ENCODE data around the gene ASCC3. TPM values are rescaled to one million over a fixed set of nuclear protein-coding genes. Genes with fewer than 3 reads are reported as not detected.
"Not testable (repeated sequence)": the region's sequence is repeated elsewhere in the genome, so short reads cannot be mapped to it uniquely, and the experiment has no call there.

The ASCC3 gene
- total RNA-seq, 4 donors from 2014 or later: 20.3 to 26.2 (median 22.4) TPM

GRCh38 chr6:100664274-100665040 is 216.7 kb downstream of the ASCC3 start:
- Histone ChIP-seq H3K9me3 (no peaks in the 10 kb centered on the region), H3K36me3 (no peaks in the 10 kb centered on the region), H3K27ac (replicated peaks in 1 of 4) (no peak overlapping the region), H3K27me3 (no peaks in the 10 kb centered on the region), H3K4me3 (no peak overlapping the region), H3K4me1 (peaks cover 0 to 5% (median 0%) of the 10 kb centered on the region in 4 donors)
- DNase-seq (ENCODE audit: extremely low spot score): no peak
- intact Hi-C loops (cut with DNase I): loop anchor here (5.0 kb wide), 1 partner anchor 547 kb away; no protein-coding TSS in a partner anchor
- TF ChIP-seq CTCF (IDR thresholded peaks at IDR 0.05): peak; percentile 58 to 72 (median 68)
- no peak for TF ChIP-seq POLR2A (IDR thresholded peaks at IDR 0.05; ENCODE audit: low read depth)

- WGBS: 86% methylated on average over 5 of the region's 5 CpGs
- intact Hi-C loops (cut with DNase I): loop anchor here (5.0 kb wide), 1 partner anchor 546 kb away; no protein-coding TSS in a partner anchor
- no peaks in the 10 kb centered on the region for H3K36me3 ChIP-seq
Observed at GRCh38 chr6:100663219-100663863, 217.8 kb downstream of the ASCC3 start.

GRCh38 chr6:100662264-100662663 is 218.9 kb downstream of the ASCC3 start:
- Histone ChIP-seq H3K27ac (replicated peaks in 1 of 4) (no peak overlapping the region), H3K4me1 (peaks cover 0 to 5% (median 0%) of the 10 kb centered on the region in 4 donors), H3K4me3 (no peak overlapping the region), H3K27me3 (no peaks in the 10 kb centered on the region), H3K9me3 (no peaks in the 10 kb centered on the region), H3K36me3 (no peaks in the 10 kb centered on the region)
- intact Hi-C loops (cut with DNase I): loop anchor here (5.0 kb wide), 1 partner anchor 545 kb away; no protein-coding TSS in a partner anchor
- DNase-seq (ENCODE audit: extremely low spot score): no peak
- WGBS: 97% methylated on average over 6 of the region's 6 CpGs
- no peak for TF ChIP-seq EP300 (IDR thresholded peaks at IDR 0.05)
- no peak for TF ChIP-seq CTCF (IDR thresholded peaks at IDR 0.05)
- no peak for TF ChIP-seq POLR2AphosphoS5 (IDR thresholded peaks at IDR 0.05)
- TF ChIP-seq POLR2A (IDR thresholded peaks at IDR 0.05; ENCODE audit: low read depth): no peak

More at GRCh38 chr6:100663219-100663863, 217.8 kb downstream of the ASCC3 start:
- no peak for DNase-seq (ENCODE audit: extremely low spot score)
- TF ChIP-seq POLR2AphosphoS5 (IDR thresholded peaks at IDR 0.05) (no peak), POLR2A (IDR thresholded peaks at IDR 0.05; ENCODE audit: low read depth) (no peak), EP300 (IDR thresholded peaks at IDR 0.05) (no peak)
- Histone ChIP-seq H3K4me3 (no peak overlapping the region), H3K27ac (replicated peaks in 1 of 4) (no peak overlapping the region), H3K27me3 (no peaks in the 10 kb centered on the region), H3K9me3 (no peaks in the 10 kb centered on the region), H3K4me1 (peaks cover 0 to 5% (median 0%) of the 10 kb centered on the region in 4 donors)

GRCh38 chr6:100658486-100658885 is 222.6 kb downstream of the ASCC3 start:
- Histone ChIP-seq H3K27ac (replicated peaks in 1 of 4) (no peak overlapping the region), H3K4me3 (no peak overlapping the region), H3K36me3 (peaks cover 0 to 6% (median 0%) of the 10 kb centered on the region in 4 donors), H3K27me3 (no peaks in the 10 kb centered on the region), H3K4me1 (no peaks in the 10 kb centered on the region), H3K9me3 (no peaks in the 10 kb centered on the region)
- no peak for DNase-seq (ENCODE audit: extremely low spot score)
- TF ChIP-seq EP300 (IDR thresholded peaks at IDR 0.05) (no peak), POLR2A (IDR thresholded peaks at IDR 0.05; ENCODE audit: low read depth) (no peak), CTCF (IDR thresholded peaks at IDR 0.05) (no peak), POLR2AphosphoS5 (IDR thresholded peaks at IDR 0.05) (no peak)
- intact Hi-C loops (cut with DNase I): no loop called here
- WGBS: 74% methylated on average over 2 of the region's 2 CpGs

GRCh38 chr6:100657678-100658330 is 223.3 kb downstream of the ASCC3 start:
- 92% methylated on average over 2 of the region's 2 CpGs for WGBS
- intact Hi-C loops (cut with DNase I): no loop called here

GRCh38 chr6:100641147-100641546 is 240.0 kb downstream of the ASCC3 start:
- peaks cover 15 to 77% (median 45%) of the 10 kb centered on the region in 4 donors for H3K36me3 ChIP-seq
- intact Hi-C loops (cut with DNase I); H3K27me3 ChIP-seq; H3K27ac ChIP-seq (replicated peaks in 1 of 4); H3K4me1 ChIP-seq; H3K9me3 ChIP-seq; H3K4me3 ChIP-seq; DNase-seq (ENCODE audit: extremely low spot score): not testable (repeated sequence)
- 98% methylated on average over 3 of the region's 3 CpGs for WGBS

More at GRCh38 chr6:100657678-100658330, 223.3 kb downstream of the ASCC3 start:
- no peak for TF ChIP-seq POLR2A (IDR thresholded peaks at IDR 0.05; ENCODE audit: low read depth)
- peak in 2 of 3 experiments; percentile 14 to 16 for TF ChIP-seq CTCF (IDR thresholded peaks at IDR 0.05)
- no peak for TF ChIP-seq POLR2AphosphoS5 (IDR thresholded peaks at IDR 0.05)
- peaks cover 0 to 6% (median 0%) of the 10 kb centered on the region in 4 donors for H3K36me3 ChIP-seq
- H3K4me1 ChIP-seq: no peaks in the 10 kb centered on the region
- no peak overlapping the region for H3K4me3 ChIP-seq
- no peaks in the 10 kb centered on the region for H3K9me3 ChIP-seq
- no peaks in the 10 kb centered on the region for H3K27me3 ChIP-seq
- DNase-seq (ENCODE audit: extremely low spot score): no peak
- H3K27ac ChIP-seq (replicated peaks in 1 of 4): no peak overlapping the region
